Heart right ventricle (tissue), 16 donors: ENCODE data around the gene IL12RB2. TPM values are rescaled to one million over a fixed set of nuclear protein-coding genes. Genes with fewer than 3 reads are reported as not detected.

Experiments
- ATAC-seq, 8 donors: fragments of 200-7000 bp; cut with Tn5 transposase; one replicate each; pipeline ENCODE4 v1.9.1; 2020; ENCODE audit warnings: mild to moderate bottlenecking in 8 of 8, moderate library complexity in 8 of 8, moderate number of reproducible peaks in 1 of 8
- DNase-seq, 2 donors: peaks; one replicate each; pipeline ENCODE4 v3.0.0-alpha.2; 2020
- H3K27ac ChIP-seq, 10 donors: fragments of 200-600 bp; sonication (generic) in 2 of 10; one replicate each; pipeline versions ENCODE4 v1.5.0 to v1.8.0; 2020 to 2022; ENCODE audit warnings: mild to moderate bottlenecking in 3 of 10
- H3K27me3 ChIP-seq, 7 donors: fragments of 200-600 bp; one replicate each; pipeline ENCODE4 v1.8.0; 2021 to 2022; ENCODE audit warnings: mild to moderate bottlenecking in 2 of 7
- H3K36me3 ChIP-seq, 9 donors: fragments of 200-600 bp; sonication (generic) in 1 of 9; one replicate each; pipeline versions ENCODE4 v1.5.0 to v1.8.0; 2020 to 2022; ENCODE audit warnings: mild to moderate bottlenecking in 2 of 9
- H3K4me1 ChIP-seq, 9 donors: fragments of 200-600 bp; sonication (generic) in 1 of 9; one replicate each; pipeline versions ENCODE4 v1.5.0 to v1.8.0; 2020 to 2022; ENCODE audit warnings: mild to moderate bottlenecking in 4 of 9
- H3K4me3 ChIP-seq, 10 donors: fragments of 200-600 bp; sonication (generic) in 2 of 10; one replicate each; pipeline versions ENCODE4 v1.5.0 to v1.8.0; 2020 to 2022; ENCODE audit warnings: mild to moderate bottlenecking in 7 of 10, moderate library complexity in 2 of 10
- H3K9me3 ChIP-seq, 11 donors: fragments of 200-600 bp in 10 of 11; sonication (generic) in 2 of 11; one replicate each; pipeline versions ENCODE4 v1.5.0 to v1.8.0; 2013 to 2022; ENCODE audit warnings: mild to moderate bottlenecking in 2 of 11, control low read depth in 1 of 11, moderate library complexity in 1 of 11
- CTCF ChIP-seq, 9 donors: fragments of 200-600 bp; sonication (generic) in 2 of 9; IDR thresholded peaks; one replicate each; pipeline versions ENCODE4 v1.5.0 to v1.8.0; 2021 to 2022; ENCODE audit warnings: antibody characterized with exemption in 9 of 9, mild to moderate bottlenecking in 5 of 9, moderate library complexity in 1 of 9
- WGBS, 2 donors: extraction: QIAGEN DNeasy Blood & Tissue Kit; methylation state at CpG; one replicate each; pipeline ENCODE4 v1.1.7; 2013; ENCODE audit warnings: inconsistent platforms in 1 of 2; 5-methylcytosine and 5-hydroxymethylcytosine counted together
- intact Hi-C, 10 donors: fragments of 100-400 bp; cut with DNase I; formaldehyde crosslinking; loops; one replicate each; pipeline versions ENCODE4 v1.11.1 to v1.14.2; 2022
- polyA plus RNA-seq, 2 donors: library from polyadenylated mRNA; stranded (reverse); fragments of 200-250 nt; gene quantifications; one replicate each; pipeline ENCODE4 v1.2.3, GENCODE V29; 2013
- total RNA-seq, 10 donors: library from RNA; stranded (reverse); fragmentation: NEBNext Ultra II Directional in 3 of 10; extraction: Animal tissue kit (Norgen Biotek cat#: 25700) in 3 of 10; gene quantifications; one replicate each; pipeline versions ENCODE4 v1.2.1 to v1.2.4, GENCODE V29; 2021 to 2023
- donor health status: Arrhythmogenic right ventricular cardiomyopathy.
- donor health status: ischemic (EF 13 %, LVEDD 7.1; RV severe dilation, severe dysfunction).
- donor health status: healthy with polysubstance abuse.
- donor health status: DM: no; HTN: yes; CAD: no.
- donor health status: DM: no; HTN: no; CAD: no.
- donor health status: ischemic (EF 25% LVEDD 6.9; RV normal size, moderate dysfunction).
- donor health status: ischemic (EF 25% LVEDD 5.7; RV mildly dilated, moderate dysfunction).
- donor health status: healthy.
- donor health status: DM: yes; HTN: yes; CAD: no.
- donor health status: Ischemic cardiomyopathy.
- donor health status: ischemic (EF 35%, LVEDD 5.7; RV mildly dilated, moderate dysfunction).
- donor health status: nonischemic (EF 11% LVEDD 7.7; RV severe dilation, severe dysfunction).
- donor health status: DM: yes; HTN: yes; CAD: no.
- donor health status: PGD.
- donor health status: ischemic (EF 29% LVEDD 5.4; RV normal size, mild dysfunction).
- donor health status: nonischemic (EF 23%, LVEDD 6.1; RV moderate dilation, normal function).

The IL12RB2 gene
- total and polyA plus RNA-seq, 12 donors = 0.09 to 1.2 (median 0.22) TPM; not detected in 1

DNA sequence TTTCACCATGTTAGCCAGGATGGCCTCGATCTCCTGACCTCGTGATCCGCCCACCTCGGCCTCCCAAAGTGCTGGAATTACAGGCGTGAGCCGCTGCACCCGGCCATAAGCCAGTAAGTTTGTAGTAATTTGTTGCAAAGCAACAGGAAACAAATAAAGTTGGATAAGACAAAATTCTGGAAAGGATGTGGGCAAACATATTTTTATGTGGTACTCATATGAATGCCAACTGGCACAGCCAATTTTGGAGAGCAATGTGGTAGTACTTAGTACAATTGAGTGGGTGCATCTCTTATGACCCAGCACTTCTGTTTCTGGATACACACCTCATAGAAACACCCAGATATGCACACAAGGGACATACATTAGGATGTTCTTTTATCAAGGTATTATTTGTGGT lies 8.4 kb upstream of the IL12RB2 start:
- H3K4me1 ChIP-seq = no peaks in the 10 kb centered on the region
- no peak overlapping the region for H3K27ac ChIP-seq
- H3K36me3 ChIP-seq = no peaks in the 10 kb centered on the region
- peaks cover 0 to 5% (median 0%) of the 10 kb centered on the region in 11 donors for H3K9me3 ChIP-seq
- WGBS, 2 donors = 95 to 96% methylated on average over 7 of the region's 7 CpGs
- DNase-seq = no peak
- peaks cover 0 to 9% (median 0%) of the 10 kb centered on the region in 7 donors for H3K27me3 ChIP-seq
- TF ChIP-seq CTCF (IDR thresholded peaks at IDR 0.05) = no peak
- ATAC-seq = no peak
- H3K4me3 ChIP-seq = no peak overlapping the region
- intact Hi-C loops = no loop called here

DNA sequence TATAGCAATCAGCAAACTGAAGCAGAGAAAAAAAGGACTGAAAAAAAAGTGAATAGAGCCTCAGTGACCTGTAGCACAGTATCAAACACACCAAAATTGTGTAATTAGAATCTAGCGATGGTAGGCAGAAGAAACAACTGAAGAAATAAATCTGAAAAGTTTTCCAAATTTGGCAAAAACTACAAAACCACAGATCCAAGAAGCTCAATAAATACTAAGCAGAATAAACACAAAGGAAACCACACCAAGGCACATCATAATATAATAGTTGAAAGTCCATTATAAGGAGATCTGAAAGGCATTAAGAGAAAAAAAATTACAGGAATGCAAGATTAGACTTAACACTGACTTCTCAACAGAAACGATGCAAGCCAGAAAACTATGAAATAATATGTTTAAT lies 7.1 kb upstream of the IL12RB2 start:
- intact Hi-C loops = no loop called here
- DNase-seq = no peak
- WGBS, 2 donors = 68 to 74% methylated on average over 2 of the region's 2 CpGs
- no peak for ATAC-seq
- Histone ChIP-seq H3K4me3 (no peak overlapping the region), H3K9me3 (no peaks in the 10 kb centered on the region), H3K27ac (no peak overlapping the region), H3K27me3 (peaks cover 0 to 22% (median 5%) of the 10 kb centered on the region in 7 donors), H3K4me1 (no peaks in the 10 kb centered on the region), H3K36me3 (no peaks in the 10 kb centered on the region)
- TF ChIP-seq CTCF (IDR thresholded peaks at IDR 0.05) = no peak

GRCh38 chr1:67304023-67304422 lies 3.6 kb upstream of the IL12RB2 start:
- peaks cover 0 to 14% (median 5%) of the 10 kb centered on the region in 9 donors for H3K4me1 ChIP-seq
- TF ChIP-seq CTCF (IDR thresholded peaks at IDR 0.05) = no peak

DNA sequence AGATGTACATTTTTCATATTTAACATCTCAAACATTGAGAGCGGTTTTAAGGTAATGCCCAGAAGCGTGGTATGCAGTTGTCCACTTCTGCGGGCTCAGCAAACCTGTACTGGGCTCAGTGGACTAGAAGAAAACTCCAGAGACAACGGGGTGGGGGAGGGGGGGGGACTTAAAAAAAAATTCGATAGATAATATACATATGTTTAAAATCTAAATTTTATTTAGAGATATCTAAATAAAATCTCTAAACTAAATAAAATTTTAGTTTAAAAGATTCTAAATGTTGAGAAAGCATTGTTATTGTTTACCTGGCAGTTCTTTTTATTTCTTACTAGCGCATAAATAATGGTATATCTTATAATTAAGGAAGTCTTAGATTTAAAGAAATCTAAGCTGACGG lies 1.1 kb upstream of the IL12RB2 start:
- ATAC-seq = no peak
- peaks cover 9 to 48% (median 27%) of the 10 kb centered on the region in 7 donors for H3K27me3 ChIP-seq
- WGBS, 2 donors = 90 to 93% methylated on average over 7 of the region's 7 CpGs
- peaks cover 0 to 14% (median 5%) of the 10 kb centered on the region in 9 donors for H3K4me1 ChIP-seq
- intact Hi-C loops = no loop called here
- H3K27ac ChIP-seq = no peak overlapping the region
- no peaks in the 10 kb centered on the region for H3K36me3 ChIP-seq
- TF ChIP-seq CTCF (IDR thresholded peaks at IDR 0.05) = no peak
- no peaks in the 10 kb centered on the region for H3K9me3 ChIP-seq
- H3K4me3 ChIP-seq = no peak overlapping the region
- no peak for DNase-seq

More at GRCh38 chr1:67304023-67304422, 3.6 kb upstream of the IL12RB2 start:
- Histone ChIP-seq H3K4me3 (no peak overlapping the region), H3K36me3 (no peaks in the 10 kb centered on the region), H3K27me3 (peaks cover 9 to 47% (median 27%) of the 10 kb centered on the region in 7 donors), H3K9me3 (no peaks in the 10 kb centered on the region), H3K27ac (no peak overlapping the region)
- no peak for DNase-seq
- intact Hi-C loops = no loop called here
- 86 to 87% methylated on average over 3 of the region's 3 CpGs for WGBS, 2 donors
- no peak for ATAC-seq
